HepG2 (cell line): ENCODE data around the gene OR10J5. TPM values are rescaled to one million over a fixed set of nuclear protein-coding genes. Genes with fewer than 3 reads are reported as not detected.

Experiments
- EED ChIP-seq: sonication (generic); formaldehyde crosslinking; IDR thresholded peaks from 2 replicates; pipeline ENCODE4 v1.5.0; 2020; ENCODE audit warnings: mild to moderate bottlenecking, missing genetic modification reagents
- HDAC2 ChIP-seq: sonication (generic); formaldehyde crosslinking; IDR thresholded peaks from 2 replicates; pipeline ENCODE4 v1.4.0; 2020; ENCODE audit warnings: missing genetic modification reagents
- KDM2A ChIP-seq: sonication (generic); formaldehyde crosslinking; IDR thresholded peaks from 2 replicates; pipeline ENCODE4 v1.4.0; 2020; ENCODE audit warnings: low read depth, missing genetic modification reagents, borderline replicate concordance
- KIAA2018 ChIP-seq: sonication (generic); formaldehyde crosslinking; IDR thresholded peaks from 2 replicates; pipeline ENCODE4 v1.5.0; 2020; ENCODE audit warnings: mild to moderate bottlenecking, missing genetic modification reagents, borderline replicate concordance
- MTA1 ChIP-seq: sonication (generic); formaldehyde crosslinking; IDR thresholded peaks from 2 replicates; pipeline ENCODE4 v1.4.0; 2020; ENCODE audit warnings: missing genetic modification reagents, mild to moderate bottlenecking, borderline replicate concordance
- ZBTB4 ChIP-seq: sonication (generic); formaldehyde crosslinking; IDR thresholded peaks from 2 replicates; pipeline ENCODE4 v1.4.0; 2020; ENCODE audit warnings: missing genetic modification reagents, mild to moderate bottlenecking, borderline replicate concordance
- ZFAT ChIP-seq: sonication (generic); formaldehyde crosslinking; conservative IDR thresholded peaks from 2 replicates; pipeline ENCODE4 v1.8.1; 2023; ENCODE audit warnings: missing genetic modification reagents, inconsistent platforms
- polyA plus RNA-seq, 8 experiments: library from polyadenylated mRNA; depleted of rRNA in 3 of 8; stranded (reverse) in 7 of 8; unstranded in 1 of 8; fragments of >200 nt; fragmentation: Illumina TruSeq in 4 of 8; extraction: Trizol in 4 of 8; gene quantifications; 2 replicates each; pipeline versions ENCODE4 v1.2.1 to v1.2.3, GENCODE V29; 2011 to 2016; ENCODE audit warnings: low read depth in 4 of 8, missing spikeins in 1 of 8, mixed read lengths in 1 of 8; ENCODE audit not compliant: insufficient read depth in 1 of 8
- total RNA-seq, 5 experiments: library from RNA; depleted of rRNA; stranded (reverse); fragments of >200 nt; fragmentation: Illumina TruSeq; extraction: Trizol; gene quantifications; 2 replicates each; pipeline ENCODE4 v1.2.3, GENCODE V29; 2016; ENCODE audit warnings: low read depth in 1 of 5

Gene OR10J5
- total and polyA plus RNA-seq, 2 of the 13 experiments (the other 11 are each of a cell fraction or from before 2014, with no cell fraction given) = not detected

GRCh38 chr1:159581422-159581821 lies 45.6 kb upstream of the OR10J5 start (continued):
- TF ChIP-seq ZBTB4 (CRISPR knock-in tag) = no peak
- TF ChIP-seq HDAC2 = no peak
- TF ChIP-seq MTA1 (CRISPR knock-in tag) = no peak
- no peak for TF ChIP-seq EED (CRISPR knock-in tag)
- TF ChIP-seq KIAA2018 (CRISPR knock-in tag) = no peak
- no peak for TF ChIP-seq ZFAT (CRISPR knock-in tag)
- no peak for TF ChIP-seq KDM2A
